ENCODE results near the gene RALGDS. TPM values are rescaled to one million over a fixed set of nuclear protein-coding genes. Genes with fewer than 3 reads are reported as not detected.

Gene RALGDS
- total and polyA plus RNA-seq, 9 of the 15 experiments (the other 6 are each of a cell fraction or from before 2014, with no cell fraction given) = 0.75 to 43.3 (median 27.1) TPM

- TF ChIP-seq CUX1 (CRISPR knock-in tag; IDR thresholded peaks at IDR 0.05) (0 out of 2 replicates have a peak, but pooled peaks have one; percentile 24), ZNF347 (CRISPR knock-in tag; IDR thresholded peaks at IDR 0.05; ENCODE audit: low read depth) (no peak), ELF4 (CRISPR knock-in tag; IDR thresholded peaks at IDR 0.05) (peak; percentile 42; the same call in 1 of the 2 replicates), MEIS2 (IDR thresholded peaks at IDR 0.05; ENCODE audit: partially characterized antibody) (peak; percentile 82), PHB (CRISPR knock-in tag; IDR thresholded peaks at IDR 0.05) (peak; percentile 78; the same call in 1 of the 2 replicates), NFXL1 (CRISPR knock-in tag; IDR thresholded peaks at IDR 0.05) (0 out of 2 replicates have a peak, but pooled peaks have one; percentile 22), SMAD4 (CRISPR knock-in tag; conservative IDR thresholded peaks at IDR 0.05) (peak; percentile 97), TAF15 (IDR thresholded peaks at IDR 0.05; ENCODE audit: low read depth, low read length) (no peak), ZNF76 (CRISPR knock-in tag; IDR thresholded peaks at IDR 0.05; ENCODE audit: borderline replicate concordance) (peak; percentile 86), HEY1 (CRISPR knock-in tag; IDR thresholded peaks at IDR 0.05; ENCODE audit: borderline replicate concordance) (no peak), ZNF75A (CRISPR knock-in tag; IDR thresholded peaks at IDR 0.05) (no peak), EGR1 (conservative IDR thresholded peaks at IDR 0.05) (peak; percentile 53), JUND (IDR thresholded peaks at IDR 0.05; ENCODE audit: borderline replicate concordance, low read depth, low read length) (0 out of 2 replicates have a peak, but pooled peaks have one; percentile 49), JUND (tag; IDR thresholded peaks at IDR 0.05; ENCODE audit: borderline replicate concordance, low read depth, low read length) (no peak), FOXJ2 (tag; IDR thresholded peaks at IDR 0.05) (peak; percentile 58; the same call in 1 of the 2 replicates), ZNF134 (CRISPR knock-in tag; conservative IDR thresholded peaks at IDR 0.05) (peak; percentile 64), ZKSCAN3 (CRISPR knock-in tag; IDR thresholded peaks at IDR 0.05) (no peak), THRB (CRISPR knock-in tag; conservative IDR thresholded peaks at IDR 0.05) (no peak), DNMT1 (IDR thresholded peaks at IDR 0.05) (no peak), ARNT (IDR thresholded peaks at IDR 0.05) (no peak), SMAD1 (IDR thresholded peaks at IDR 0.05; ENCODE audit: low read depth, low read length, partially characterized antibody) (no peak), NONO (IDR thresholded peaks at IDR 0.05; ENCODE audit: low read depth in 2 of 2, low read length in 1 of 2) (peak in 1 of 2 experiments; percentile 86; a peak in 2 of 4 replicates), BCOR (IDR thresholded peaks at IDR 0.05) (no peak), CREBBP (IDR thresholded peaks at IDR 0.05; ENCODE audit: low read depth, low read length) (no peak)
These were observed 28.3 kb upstream of the RALGDS start (continued) for GRCh38 chr9:133149130-133150015.
